Neural cell (in vitro differentiated cells): ENCODE results near the gene CDH4. TPM values are rescaled to one million over a fixed set of nuclear protein-coding genes. Genes with fewer than 3 reads are reported as not detected.

Experiments
- H2AFZ ChIP-seq: fragments of 200-600, 300-800 bp; sonication (generic), shearing (Covaris generic); 2 replicates; pipeline ENCODE4 v1.6.0; 2014; ENCODE audit warnings: low read depth, mild to moderate bottlenecking, antibody characterized with exemption, low read length, moderate library complexity
- H3F3A ChIP-seq: fragments of 200-600 bp; shearing (Covaris generic); 2 replicates; pipeline ENCODE4 v1.6.1; 2016; ENCODE audit warnings: mild to moderate bottlenecking, moderate library complexity, mixed read lengths, antibody characterized with exemption, low read length; ENCODE audit not compliant: insufficient read depth, poor library complexity, severe bottlenecking
- H3K27ac ChIP-seq: fragments of 200-600, 300-800 bp; sonication (generic), shearing (Covaris generic); 2 replicates; pipeline ENCODE4 v1.5.1; 2014; ENCODE audit warnings: mild to moderate bottlenecking, low read length, moderate library complexity
- H3K27me3 ChIP-seq: fragments of 300-800, 200-600 bp; sonication (generic), shearing (Covaris generic); 2 replicates; pipeline ENCODE4 v1.6.0; 2014; ENCODE audit warnings: mild to moderate bottlenecking, low read depth, low read length, moderate library complexity; ENCODE audit not compliant: insufficient read depth
- H3K36me3 ChIP-seq: fragments of 300-800, 200-600 bp; sonication (generic), shearing (Covaris generic); 2 replicates; pipeline ENCODE4 v1.5.1; 2014; ENCODE audit warnings: mild to moderate bottlenecking, antibody characterized with exemption, low read length, moderate library complexity; ENCODE audit not compliant: insufficient read depth
- H3K4me2 ChIP-seq: fragments of 300-800, 200-600 bp; sonication (generic), shearing (Covaris generic); 2 replicates; pipeline ENCODE4 v1.6.0; 2014; ENCODE audit warnings: mild to moderate bottlenecking, low read length
- H3K4me3 ChIP-seq: fragments of 300-800, 200-600 bp; sonication (generic), shearing (Covaris generic); 2 replicates; pipeline ENCODE4 v1.5.1; 2014; ENCODE audit warnings: mild to moderate bottlenecking, low read length, moderate library complexity
- H3K79me2 ChIP-seq: fragments of 200-600 bp; shearing (Covaris generic); replicated peaks from 2 replicates; pipeline ENCODE4 v1.6.0; 2014; ENCODE audit warnings: mild to moderate bottlenecking, low read length, moderate library complexity; ENCODE audit not compliant: insufficient read depth
- H3K9ac ChIP-seq: fragments of 300-800, 200-600 bp; sonication (generic), shearing (Covaris generic); 2 replicates; pipeline ENCODE4 v1.6.1; 2016; ENCODE audit warnings: mild to moderate bottlenecking, low read length, mixed read lengths
- H3K9me2 ChIP-seq: fragments of 200-600 bp; shearing (Covaris generic); 2 replicates; pipeline ENCODE4 v1.6.1; 2016; ENCODE audit warnings: mild to moderate bottlenecking, low read length, mixed read lengths; ENCODE audit not compliant: insufficient read depth
- H3K9me3 ChIP-seq: fragments of 200-600, 300-800 bp; sonication (generic), shearing (Covaris generic); 2 replicates; pipeline ENCODE4 v1.6.1; 2016; ENCODE audit warnings: mild to moderate bottlenecking, mixed run types, low read length, moderate library complexity, mixed read lengths
- H4K20me1 ChIP-seq: fragments of 200-600 bp; shearing (Covaris generic); 2 replicates; pipeline ENCODE4 v1.6.1; 2016; ENCODE audit warnings: mild to moderate bottlenecking, mixed run types; ENCODE audit not compliant: insufficient read depth
- EP300 ChIP-seq: fragments of 450-650 bp; conservative IDR thresholded peaks from 2 replicates; pipeline ENCODE4 v1.6.1; 2014; ENCODE audit warnings: antibody characterized with exemption, mild to moderate bottlenecking, moderate library complexity; ENCODE audit not compliant: poor library complexity, severe bottlenecking
- EZH2 ChIP-seq: fragments of 200-600, 300-800 bp; shearing (Covaris generic), sonication (generic); IDR thresholded peaks from 2 replicates; pipeline ENCODE4 v1.6.1; 2014; ENCODE audit warnings: antibody characterized with exemption, low read length, borderline replicate concordance, mild to moderate bottlenecking; ENCODE audit not compliant: insufficient read depth, poor library complexity, severe bottlenecking
- MXI1 ChIP-seq: fragments of 450-650 bp; conservative IDR thresholded peaks from 2 replicates; pipeline ENCODE4 v1.6.1; 2014; ENCODE audit warnings: antibody characterized with exemption, mild to moderate bottlenecking; ENCODE audit not compliant: poor library complexity, severe bottlenecking
- POLR2AphosphoS5 ChIP-seq: IDR thresholded peaks from 2 replicates; pipeline ENCODE4 v1.6.1; 2012
- RAD21 ChIP-seq: fragments of 450-650 bp; conservative IDR thresholded peaks from 2 replicates; pipeline ENCODE4 v1.6.1; 2014; ENCODE audit warnings: antibody characterized with exemption, mild to moderate bottlenecking, moderate library complexity
- REST ChIP-seq: IDR thresholded peaks from 2 replicates; pipeline ENCODE4 v1.6.1; 2012; ENCODE audit warnings: borderline replicate concordance
- SMC3 ChIP-seq: fragments of 450-650 bp; conservative IDR thresholded peaks from 2 replicates; pipeline ENCODE4 v1.6.1; 2014; ENCODE audit warnings: antibody characterized with exemption, mild to moderate bottlenecking, moderate library complexity; ENCODE audit not compliant: poor library complexity
- TAF1 ChIP-seq: IDR thresholded peaks from 2 replicates; pipeline ENCODE4 v1.6.1; 2012; ENCODE audit warnings: low read depth
- polyA plus RNA-seq: library from polyadenylated mRNA; depleted of rRNA; stranded (reverse); fragments of >200 nt; gene quantifications from 2 replicates; pipeline ENCODE4 v1.2.3, GENCODE V29; 2014
- TF ChIP-seq, protein P1 (sequence below): fragments of 450-650 bp; IDR thresholded peaks from 2 replicates; pipeline ENCODE4 v1.5.1; 2014; ENCODE audit warnings: antibody characterized with exemption, mild to moderate bottlenecking, moderate library complexity; ENCODE audit not compliant: poor library complexity, severe bottlenecking

CDH4 gene
- polyA plus RNA-seq, 1 donor from 2014 or later = 24.6 TPM

DNA sequence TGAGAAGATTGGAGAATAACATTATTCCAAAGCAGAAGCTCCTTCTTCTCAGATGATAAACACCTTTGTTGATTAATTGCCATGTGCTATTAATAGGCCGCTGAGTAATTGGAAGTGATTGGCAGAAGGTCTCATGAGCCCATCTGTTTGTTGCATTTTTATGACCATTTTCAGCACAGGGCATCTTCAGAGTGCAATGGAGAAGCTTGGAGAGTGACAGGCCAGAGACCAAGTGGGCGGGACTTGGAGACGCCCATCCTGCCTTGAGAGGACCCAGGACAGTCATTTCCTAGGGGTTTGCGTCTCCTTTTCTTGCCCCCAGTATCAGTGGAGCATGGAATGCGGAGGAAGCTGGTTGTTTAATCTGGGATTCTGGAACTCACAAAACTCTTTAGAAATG lies 89.5 kb downstream of the CDH4 start:
- H3K9ac ChIP-seq = no peak overlapping the region
- TF ChIP-seq EP300 (no peak), MXI1 (no peak), TAF1 (no peak), EZH2 (no peak), POLR2AphosphoS5 (no peak), SMC3 (no peak), RAD21 (no peak)
- H2AFZ ChIP-seq = no peak overlapping the region
- H3K36me3 ChIP-seq = no peaks in the 10 kb centered on the region
- no peaks in the 10 kb centered on the region for H3F3A ChIP-seq
- H3K9me2 ChIP-seq = no peaks in the 10 kb centered on the region
- H3K9me3 ChIP-seq = no peaks in the 10 kb centered on the region
- no peak overlapping the region for H3K27ac ChIP-seq
- H3K4me2 ChIP-seq = no peak overlapping the region
- no peaks in the 10 kb centered on the region for H3K79me2 ChIP-seq
- H3K27me3 ChIP-seq = no peaks in the 10 kb centered on the region
- H3K4me3 ChIP-seq = no peak overlapping the region
- H4K20me1 ChIP-seq = no peaks in the 10 kb centered on the region

DNA sequence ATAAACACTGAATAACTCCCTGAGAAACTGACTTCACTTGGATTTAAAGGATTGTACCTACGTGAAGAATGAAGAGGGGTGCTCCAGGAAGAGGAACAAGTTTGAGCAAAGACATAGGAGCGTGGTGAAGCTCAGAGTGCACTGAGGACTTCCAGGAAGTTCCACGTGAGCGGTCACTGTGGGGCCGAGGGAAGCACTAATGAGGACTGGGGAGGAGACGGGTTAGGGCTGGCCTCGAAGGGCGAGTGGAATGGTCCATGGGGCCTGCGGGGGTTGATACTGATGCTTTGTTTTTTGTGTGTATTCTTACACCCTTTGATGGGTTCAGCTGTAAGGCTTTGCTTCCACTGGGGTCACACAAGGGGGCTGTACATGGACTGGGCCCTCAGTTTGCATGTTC lies 91.9 kb downstream of the CDH4 start:
- no peaks in the 10 kb centered on the region for H3K27me3 ChIP-seq
- H3K4me2 ChIP-seq = no peak overlapping the region
- no peaks in the 10 kb centered on the region for H3K36me3 ChIP-seq
- no peak overlapping the region for H3K4me3 ChIP-seq
- H3K9me3 ChIP-seq = no peaks in the 10 kb centered on the region
- H3K79me2 ChIP-seq = no peaks in the 10 kb centered on the region
- H3F3A ChIP-seq = no peaks in the 10 kb centered on the region
- H4K20me1 ChIP-seq = no peaks in the 10 kb centered on the region
- H3K9ac ChIP-seq = no peak overlapping the region
- TF ChIP-seq REST = no peak
- TF ChIP-seq TAF1 = no peak
- TF ChIP-seq EP300 = no peak
- TF ChIP-seq, protein P1, sequence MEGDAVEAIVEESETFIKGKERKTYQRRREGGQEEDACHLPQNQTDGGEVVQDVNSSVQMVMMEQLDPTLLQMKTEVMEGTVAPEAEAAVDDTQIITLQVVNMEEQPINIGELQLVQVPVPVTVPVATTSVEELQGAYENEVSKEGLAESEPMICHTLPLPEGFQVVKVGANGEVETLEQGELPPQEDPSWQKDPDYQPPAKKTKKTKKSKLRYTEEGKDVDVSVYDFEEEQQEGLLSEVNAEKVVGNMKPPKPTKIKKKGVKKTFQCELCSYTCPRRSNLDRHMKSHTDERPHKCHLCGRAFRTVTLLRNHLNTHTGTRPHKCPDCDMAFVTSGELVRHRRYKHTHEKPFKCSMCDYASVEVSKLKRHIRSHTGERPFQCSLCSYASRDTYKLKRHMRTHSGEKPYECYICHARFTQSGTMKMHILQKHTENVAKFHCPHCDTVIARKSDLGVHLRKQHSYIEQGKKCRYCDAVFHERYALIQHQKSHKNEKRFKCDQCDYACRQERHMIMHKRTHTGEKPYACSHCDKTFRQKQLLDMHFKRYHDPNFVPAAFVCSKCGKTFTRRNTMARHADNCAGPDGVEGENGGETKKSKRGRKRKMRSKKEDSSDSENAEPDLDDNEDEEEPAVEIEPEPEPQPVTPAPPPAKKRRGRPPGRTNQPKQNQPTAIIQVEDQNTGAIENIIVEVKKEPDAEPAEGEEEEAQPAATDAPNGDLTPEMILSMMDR = no peak
- no peak for TF ChIP-seq POLR2AphosphoS5
- no peak for TF ChIP-seq RAD21
- TF ChIP-seq MXI1 = no peak
- no peak for TF ChIP-seq SMC3
- no peak for TF ChIP-seq EZH2
- no peaks in the 10 kb centered on the region for H3K9me2 ChIP-seq
- no peak overlapping the region for H3K27ac ChIP-seq
- H2AFZ ChIP-seq = no peak overlapping the region
